B cell (primary cell): ENCODE results near the gene CYP3A5.

Source experiments
- CTCF ChIP-seq: fragments of 200-600 bp; IDR thresholded peaks from one replicate; pipeline ENCODE4 v1.8.0; 2022; ENCODE audit warnings: antibody characterized with exemption, mild to moderate bottlenecking
- EZH2 ChIP-seq: IDR thresholded peaks from 2 replicates; pipeline ENCODE4 v1.6.1; 2012; ENCODE audit warnings: borderline replicate concordance, low read depth, mild to moderate bottlenecking, moderate library complexity, low read length; ENCODE audit not compliant: insufficient read depth, poor library complexity, severe bottlenecking

GRCh38 chr7:99693427-99694200, 13.8 kb upstream of the CYP3A5 start:
- TF ChIP-seq CTCF (no peak), EZH2 (no peak)
